ENCODE measurements around the gene UGT1A1. TPM values are rescaled to one million over a fixed set of nuclear protein-coding genes. Genes with fewer than 3 reads are reported as not detected.

The UGT1A1 gene
- total and polyA plus RNA-seq, 2 donors (not counting 3 experiments of a cell fraction or from before 2014, with no cell fraction given) = not detected

DNA sequence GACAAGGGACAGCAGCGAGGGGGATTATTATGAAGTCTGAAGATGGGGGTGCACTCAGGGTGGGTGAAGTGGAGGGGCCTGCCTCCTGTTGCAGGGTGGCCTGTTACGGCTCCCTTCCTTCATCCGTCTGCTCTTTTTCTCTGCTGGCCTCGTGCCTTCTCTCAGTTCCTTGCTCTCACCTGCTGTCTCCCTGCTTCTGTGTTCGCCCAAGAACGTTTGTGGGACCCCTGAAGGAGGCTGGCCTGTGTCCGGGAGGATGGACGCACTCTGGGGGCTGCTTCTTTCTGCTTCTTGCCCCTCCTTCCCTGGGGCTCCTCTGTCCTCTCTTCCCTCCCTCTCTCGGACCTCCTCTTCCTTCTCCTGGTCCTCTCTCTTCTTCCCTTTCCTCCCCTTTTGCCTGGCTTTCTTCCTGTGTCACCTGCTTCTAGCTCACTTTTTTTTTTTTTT is 31.8 kb downstream of the UGT1A1 start:
- no peaks in the 10 kb centered on the region for H3K9me3 ChIP-seq (replicated peaks; ENCODE audit: control insufficient read depth, insufficient read depth, low read length)
- dilution Hi-C loops (cut with MboI; ENCODE audit: extremely low pct_ligation_motif_present, low sequenced_read_pairs) = no loop called here
- no TSS peak for BruUV-seq (replicated peaks)
- H3K36me3 ChIP-seq (ENCODE audit: control insufficient read depth in 2 of 2, extremely low read depth in 1 of 2, insufficient read depth in 2 of 2, low read length in 2 of 2) = no peaks in the 10 kb centered on the region
- FAIRE-seq (no peak), DNase-seq (ENCODE audit: low read depth, low spot score) (no peak)
- no peak overlapping the region for H3K27ac ChIP-seq (ENCODE audit: insufficient read depth, low read depth, low read length)
- no peak overlapping the region for H3K4me2 ChIP-seq (ENCODE audit: insufficient read depth, low read length)
- no peak overlapping the region for H2AFZ ChIP-seq (ENCODE audit: low read depth, low read length)
- intact Hi-C loops (cut with micrococcal nuclease) = no loop called here
- no peak overlapping the region for H3K4me3 ChIP-seq (replicated peaks in 1 of 3; ENCODE audit: insufficient read depth in 1 of 3, low read depth in 1 of 3, low read length in 3 of 3)
- no peaks in the 10 kb centered on the region for H3K27me3 ChIP-seq (ENCODE audit: control insufficient read depth in 2 of 2, insufficient read depth in 2 of 2, low read length in 2 of 2)
- H3K4me1 ChIP-seq (ENCODE audit: control insufficient read depth, extremely low read depth, insufficient read depth, low read length) = no peaks in the 10 kb centered on the region
- no peaks in the 10 kb centered on the region for H3K79me2 ChIP-seq (ENCODE audit: control insufficient read depth, insufficient read depth, low read length)
- POLR2A ChIA-PET = no interaction called here
- H3K9ac ChIP-seq (replicated peaks; ENCODE audit: extremely low read depth, insufficient read depth, low read length) = no peak overlapping the region
- CTCF ChIA-PET = interaction anchor here (1.5 kb wide), 1 partner anchor 22 kb away, joined by 3 read pairs; no protein-coding TSS in a partner anchor
- no peaks in the 10 kb centered on the region for H3K9me1 ChIP-seq (replicated peaks; ENCODE audit: control insufficient read depth, extremely low read depth, insufficient read depth, low read length)
- no peaks in the 10 kb centered on the region for H4K20me1 ChIP-seq (replicated peaks; ENCODE audit: control insufficient read depth, extremely low read depth, insufficient read depth, low read length)
- TF ChIP-seq MYC (IDR thresholded peaks at IDR 0.05; ENCODE audit: low read depth, low read length) (no peak), GATA2 (IDR thresholded peaks at IDR 0.05; ENCODE audit: insufficient read depth, insufficient read length, low read depth, low read length) (no peak), EZH2 (IDR thresholded peaks at IDR 0.05; ENCODE audit: borderline replicate concordance, low read depth, low read length, severe bottlenecking) (no peak), POLR2AphosphoS5 (IDR thresholded peaks at IDR 0.05; ENCODE audit: insufficient read depth, low read depth, low read length) (no peak), POLR2A (IDR thresholded peaks at IDR 0.05; ENCODE audit: low read depth, low read length) (no peak)
- TF ChIP-seq, protein P1, sequence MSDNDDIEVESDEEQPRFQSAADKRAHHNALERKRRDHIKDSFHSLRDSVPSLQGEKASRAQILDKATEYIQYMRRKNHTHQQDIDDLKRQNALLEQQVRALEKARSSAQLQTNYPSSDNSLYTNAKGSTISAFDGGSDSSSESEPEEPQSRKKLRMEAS (IDR thresholded peaks at IDR 0.05; ENCODE audit: insufficient read depth, insufficient read length) = no peak

DNA sequence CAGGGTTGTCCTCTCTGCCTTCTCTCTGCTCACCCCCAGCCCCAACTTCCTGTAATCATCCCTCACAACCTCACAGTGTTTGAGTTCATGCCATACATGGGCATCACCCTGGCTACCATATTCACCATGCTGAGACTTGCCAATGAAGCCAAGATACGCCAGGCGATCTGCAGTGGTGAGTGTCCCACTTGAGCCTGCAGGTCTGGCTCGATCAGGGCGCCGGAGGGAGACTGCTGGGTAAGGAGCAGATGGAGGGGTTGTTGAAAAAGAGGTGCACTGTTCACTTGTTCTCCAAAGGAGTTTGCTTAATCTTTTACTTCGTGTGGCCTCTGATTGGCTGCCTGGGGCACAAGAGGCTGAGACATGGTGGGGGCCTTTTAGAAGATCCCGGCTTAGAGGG is 32.6 kb downstream of the UGT1A1 start:
- DNase-seq (ENCODE audit: low read depth, low spot score) (no peak), FAIRE-seq (no peak)
- Histone ChIP-seq H3K4me2 (ENCODE audit: insufficient read depth, low read length) (no peak overlapping the region), H3K4me3 (replicated peaks in 1 of 3; ENCODE audit: insufficient read depth in 1 of 3, low read depth in 1 of 3, low read length in 3 of 3) (no peak overlapping the region), H3K79me2 (ENCODE audit: control insufficient read depth, insufficient read depth, low read length) (no peaks in the 10 kb centered on the region), H3K27me3 (ENCODE audit: control insufficient read depth in 2 of 2, insufficient read depth in 2 of 2, low read length in 2 of 2) (no peaks in the 10 kb centered on the region), H2AFZ (ENCODE audit: low read depth, low read length) (no peak overlapping the region), H3K36me3 (ENCODE audit: control insufficient read depth in 2 of 2, extremely low read depth in 1 of 2, insufficient read depth in 2 of 2, low read length in 2 of 2) (no peaks in the 10 kb centered on the region), H3K27ac (ENCODE audit: insufficient read depth, low read depth, low read length) (no peak overlapping the region), H3K4me1 (ENCODE audit: control insufficient read depth, extremely low read depth, insufficient read depth, low read length) (no peaks in the 10 kb centered on the region), H4K20me1 (replicated peaks; ENCODE audit: control insufficient read depth, extremely low read depth, insufficient read depth, low read length) (no peaks in the 10 kb centered on the region), H3K9ac (replicated peaks; ENCODE audit: extremely low read depth, insufficient read depth, low read length) (no peak overlapping the region), H3K9me3 (replicated peaks; ENCODE audit: control insufficient read depth, insufficient read depth, low read length) (no peaks in the 10 kb centered on the region), H3K9me1 (replicated peaks; ENCODE audit: control insufficient read depth, extremely low read depth, insufficient read depth, low read length) (no peaks in the 10 kb centered on the region)
- intact Hi-C loops (cut with micrococcal nuclease) = no loop called here
- TF ChIP-seq, protein P1 (IDR thresholded peaks at IDR 0.05; ENCODE audit: insufficient read depth, insufficient read length) = no peak
- TF ChIP-seq GATA2 (IDR thresholded peaks at IDR 0.05; ENCODE audit: insufficient read depth, insufficient read length, low read depth, low read length) (no peak), EZH2 (IDR thresholded peaks at IDR 0.05; ENCODE audit: borderline replicate concordance, low read depth, low read length, severe bottlenecking) (no peak), POLR2AphosphoS5 (IDR thresholded peaks at IDR 0.05; ENCODE audit: insufficient read depth, low read depth, low read length) (no peak), POLR2A (IDR thresholded peaks at IDR 0.05; ENCODE audit: low read depth, low read length) (no peak), MYC (IDR thresholded peaks at IDR 0.05; ENCODE audit: low read depth, low read length) (no peak), FOS (IDR thresholded peaks at IDR 0.05; ENCODE audit: borderline replicate concordance, insufficient read depth, low read length) (no peak)
- TF ChIP-seq, protein P2, sequence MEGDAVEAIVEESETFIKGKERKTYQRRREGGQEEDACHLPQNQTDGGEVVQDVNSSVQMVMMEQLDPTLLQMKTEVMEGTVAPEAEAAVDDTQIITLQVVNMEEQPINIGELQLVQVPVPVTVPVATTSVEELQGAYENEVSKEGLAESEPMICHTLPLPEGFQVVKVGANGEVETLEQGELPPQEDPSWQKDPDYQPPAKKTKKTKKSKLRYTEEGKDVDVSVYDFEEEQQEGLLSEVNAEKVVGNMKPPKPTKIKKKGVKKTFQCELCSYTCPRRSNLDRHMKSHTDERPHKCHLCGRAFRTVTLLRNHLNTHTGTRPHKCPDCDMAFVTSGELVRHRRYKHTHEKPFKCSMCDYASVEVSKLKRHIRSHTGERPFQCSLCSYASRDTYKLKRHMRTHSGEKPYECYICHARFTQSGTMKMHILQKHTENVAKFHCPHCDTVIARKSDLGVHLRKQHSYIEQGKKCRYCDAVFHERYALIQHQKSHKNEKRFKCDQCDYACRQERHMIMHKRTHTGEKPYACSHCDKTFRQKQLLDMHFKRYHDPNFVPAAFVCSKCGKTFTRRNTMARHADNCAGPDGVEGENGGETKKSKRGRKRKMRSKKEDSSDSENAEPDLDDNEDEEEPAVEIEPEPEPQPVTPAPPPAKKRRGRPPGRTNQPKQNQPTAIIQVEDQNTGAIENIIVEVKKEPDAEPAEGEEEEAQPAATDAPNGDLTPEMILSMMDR (IDR thresholded peaks at IDR 0.05; ENCODE audit: extremely low read depth in 1 of 2, insufficient read depth in 1 of 2, low read depth in 1 of 2, low read length in 2 of 2) = no peak
- ChIA-PET CTCF (interaction anchor here (1.5 kb wide), 1 partner anchor 21 kb away, joined by 3 read pairs; no protein-coding TSS in a partner anchor), POLR2A (no interaction called here)
- dilution Hi-C loops (cut with MboI; ENCODE audit: extremely low pct_ligation_motif_present, low sequenced_read_pairs) = no loop called here
- no TSS peak for BruUV-seq (replicated peaks)

All from endothelial cell of umbilical vein (primary cell).